GM12872 (cell line): Measurements from ENCODE around the gene HDAC4.

Experiments used
- CTCF ChIP-seq: IDR thresholded peaks from 3 replicates; pipeline ENCODE4 v1.5.1; 2011; ENCODE audit warnings: low read depth, mild to moderate bottlenecking, low read length, moderate library complexity; ENCODE audit not compliant: insufficient read depth

Gene HDAC4

GRCh38 chr2:239378918-239379640 is 21.7 kb downstream of the HDAC4 start:
- TF ChIP-seq CTCF = no peak

GRCh38 chr2:239378021-239378917 is 22.6 kb downstream of the HDAC4 start:
- no peak for TF ChIP-seq CTCF

GRCh38 chr2:239377591-239377990 is 23.2 kb downstream of the HDAC4 start:
- TF ChIP-seq CTCF = no peak

GRCh38 chr2:239376942-239377531 is 23.8 kb downstream of the HDAC4 start:
- TF ChIP-seq CTCF = no peak

GRCh38 chr2:239376351-239376750 is 24.5 kb downstream of the HDAC4 start:
- no peak for TF ChIP-seq CTCF

- TF ChIP-seq CTCF = peak; percentile 33; the same call in 1 of the 3 replicates
These were observed 25.4 kb downstream of the HDAC4 start for GRCh38 chr2:239375278-239376061.
